Measurements from ENCODE around the gene AOPEP. TPM values are rescaled to one million over a fixed set of nuclear protein-coding genes. Genes with fewer than 3 reads are reported as not detected.

AOPEP gene
- total and polyA plus RNA-seq, 2 of the 13 experiments (the other 11 are each of a cell fraction or from before 2014, with no cell fraction given): 22.2 to 41.6 TPM

DNA sequence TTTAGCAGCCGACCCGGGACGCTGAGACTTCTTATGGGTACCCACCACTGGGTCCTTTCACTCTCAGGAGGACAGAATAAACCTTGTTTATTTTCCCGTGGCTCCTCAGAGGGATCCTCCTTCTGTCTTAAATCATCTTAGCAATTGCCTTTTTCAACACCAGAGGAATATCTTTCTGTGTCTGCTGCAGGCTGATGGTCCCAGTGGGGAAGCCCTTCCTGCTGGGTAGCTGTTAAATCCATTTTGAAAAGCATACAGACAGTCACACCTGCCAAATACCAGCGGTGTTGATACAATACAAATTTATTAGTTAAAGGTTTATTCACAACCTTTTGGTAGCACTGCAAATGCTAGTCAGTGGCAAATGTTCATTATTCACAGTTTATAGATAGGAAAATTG, 222.9 kb downstream of the AOPEP start:
- H3K27me3 ChIP-seq (ENCODE audit: control insufficient read depth in 1 of 2, insufficient read depth in 2 of 2, low read length in 2 of 2): no peaks in the 10 kb centered on the region
- DNase-seq (ENCODE audit: low spot score): no peak
- 94% methylated on average over 5 of the region's 5 CpGs for WGBS (ENCODE audit: low lambda C conversion rate)
- no peak for ATAC-seq
- no peak overlapping the region for H3K9ac ChIP-seq (ENCODE audit: insufficient read depth, low read depth, low read length)
- no peak for FAIRE-seq
- H3K79me2 ChIP-seq (ENCODE audit: insufficient read depth, low read length): no peaks in the 10 kb centered on the region
- TF ChIP-seq, protein P1, sequence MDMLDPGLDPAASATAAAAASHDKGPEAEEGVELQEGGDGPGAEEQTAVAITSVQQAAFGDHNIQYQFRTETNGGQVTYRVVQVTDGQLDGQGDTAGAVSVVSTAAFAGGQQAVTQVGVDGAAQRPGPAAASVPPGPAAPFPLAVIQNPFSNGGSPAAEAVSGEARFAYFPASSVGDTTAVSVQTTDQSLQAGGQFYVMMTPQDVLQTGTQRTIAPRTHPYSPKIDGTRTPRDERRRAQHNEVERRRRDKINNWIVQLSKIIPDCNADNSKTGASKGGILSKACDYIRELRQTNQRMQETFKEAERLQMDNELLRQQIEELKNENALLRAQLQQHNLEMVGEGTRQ (IDR thresholded peaks at IDR 0.05; ENCODE audit: low read depth, low read length): no peak
- TF ChIP-seq, protein P1 (CRISPR knock-in tag; IDR thresholded peaks at IDR 0.05; ENCODE audit: borderline replicate concordance): no peak
- TF ChIP-seq ZC3H13 (CRISPR knock-in tag; IDR thresholded peaks at IDR 0.05) (no peak), THYN1 (CRISPR knock-in tag; IDR thresholded peaks at IDR 0.05; ENCODE audit: borderline replicate concordance, low read depth) (no peak), ZSCAN20 (CRISPR knock-in tag; IDR thresholded peaks at IDR 0.05; ENCODE audit: borderline replicate concordance) (no peak), EP300 (IDR thresholded peaks at IDR 0.05; ENCODE audit: low read depth in 2 of 2, low read length in 2 of 2) (no peak), EP300 (CRISPR knock-in tag; IDR thresholded peaks at IDR 0.05; ENCODE audit: borderline replicate concordance) (no peak), SOX6 (IDR thresholded peaks at IDR 0.05) (no peak), SOX6 (CRISPR knock-in tag; IDR thresholded peaks at IDR 0.05) (no peak), ZNF563 (CRISPR knock-in tag; IDR thresholded peaks at IDR 0.05) (no peak), HNRNPH1 (optimal IDR thresholded peaks at IDR 0.05; ENCODE audit: low read depth, low read length) (no peak)
- TF ChIP-seq, protein P2, sequence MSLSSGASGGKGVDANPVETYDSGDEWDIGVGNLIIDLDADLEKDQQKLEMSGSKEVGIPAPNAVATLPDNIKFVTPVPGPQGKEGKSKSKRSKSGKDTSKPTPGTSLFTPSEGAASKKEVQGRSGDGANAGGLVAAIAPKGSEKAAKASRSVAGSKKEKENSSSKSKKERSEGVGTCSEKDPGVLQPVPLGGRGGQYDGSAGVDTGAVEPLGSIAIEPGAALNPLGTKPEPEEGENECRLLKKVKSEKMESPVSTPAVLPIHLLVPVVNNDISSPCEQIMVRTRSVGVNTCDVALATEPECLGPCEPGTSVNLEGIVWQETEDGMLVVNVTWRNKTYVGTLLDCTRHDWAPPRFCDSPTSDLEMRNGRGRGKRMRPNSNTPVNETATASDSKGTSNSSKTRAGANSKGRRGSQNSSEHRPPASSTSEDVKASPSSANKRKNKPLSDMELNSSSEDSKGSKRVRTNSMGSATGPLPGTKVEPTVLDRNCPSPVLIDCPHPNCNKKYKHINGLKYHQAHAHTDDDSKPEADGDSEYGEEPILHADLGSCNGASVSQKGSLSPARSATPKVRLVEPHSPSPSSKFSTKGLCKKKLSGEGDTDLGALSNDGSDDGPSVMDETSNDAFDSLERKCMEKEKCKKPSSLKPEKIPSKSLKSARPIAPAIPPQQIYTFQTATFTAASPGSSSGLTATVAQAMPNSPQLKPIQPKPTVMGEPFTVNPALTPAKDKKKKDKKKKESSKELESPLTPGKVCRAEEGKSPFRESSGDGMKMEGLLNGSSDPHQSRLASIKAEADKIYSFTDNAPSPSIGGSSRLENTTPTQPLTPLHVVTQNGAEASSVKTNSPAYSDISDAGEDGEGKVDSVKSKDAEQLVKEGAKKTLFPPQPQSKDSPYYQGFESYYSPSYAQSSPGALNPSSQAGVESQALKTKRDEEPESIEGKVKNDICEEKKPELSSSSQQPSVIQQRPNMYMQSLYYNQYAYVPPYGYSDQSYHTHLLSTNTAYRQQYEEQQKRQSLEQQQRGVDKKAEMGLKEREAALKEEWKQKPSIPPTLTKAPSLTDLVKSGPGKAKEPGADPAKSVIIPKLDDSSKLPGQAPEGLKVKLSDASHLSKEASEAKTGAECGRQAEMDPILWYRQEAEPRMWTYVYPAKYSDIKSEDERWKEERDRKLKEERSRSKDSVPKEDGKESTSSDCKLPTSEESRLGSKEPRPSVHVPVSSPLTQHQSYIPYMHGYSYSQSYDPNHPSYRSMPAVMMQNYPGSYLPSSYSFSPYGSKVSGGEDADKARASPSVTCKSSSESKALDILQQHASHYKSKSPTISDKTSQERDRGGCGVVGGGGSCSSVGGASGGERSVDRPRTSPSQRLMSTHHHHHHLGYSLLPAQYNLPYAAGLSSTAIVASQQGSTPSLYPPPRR (CRISPR knock-in tag; IDR thresholded peaks at IDR 0.05; ENCODE audit: borderline replicate concordance): no peak
- no peak overlapping the region for H3K4me3 ChIP-seq (replicated peaks in 1 of 3; ENCODE audit: insufficient read depth in 1 of 3, low read depth in 2 of 3, low read length in 3 of 3)
- no peaks in the 10 kb centered on the region; a peak in 1 of 5 replicates for H3K36me3 ChIP-seq (replicated peaks in 1 of 2; ENCODE audit: control insufficient read depth in 1 of 2, insufficient read depth in 2 of 2, low read length in 2 of 2)
- H3K4me2 ChIP-seq (ENCODE audit: low read depth, low read length): no peak overlapping the region
- H3K9me3 ChIP-seq (ENCODE audit: low read length): no peaks in the 10 kb centered on the region
- H4K20me1 ChIP-seq (ENCODE audit: insufficient read depth, low read length): no peaks in the 10 kb centered on the region
- intact Hi-C loops (cut with micrococcal nuclease; ENCODE audit: unreplicated experiment) (no loop called here), in situ Hi-C loops (cut with HindIII; ENCODE audit: extremely low pct_ligation_motif_present, low pct_unique_long_range_greater_than_20kb) (no loop called here)
- H2AFZ ChIP-seq (ENCODE audit: low read length): no peak overlapping the region
- H3K4me1 ChIP-seq (ENCODE audit: insufficient read depth, low read length): peaks cover 55% of the 10 kb centered on the region
- no peak overlapping the region for H3K27ac ChIP-seq (ENCODE audit: extremely low read length, insufficient read depth, low read length)
- POLR2A ChIA-PET: interaction anchor here (1.2 kb wide), 1 partner anchor 96 kb away, joined by 4 read pairs; no protein-coding TSS in a partner anchor
- BruUV-seq (replicated peaks): no TSS peak
- CTCF ChIA-PET (ENCODE audit: low intra/inter-chr PET ratio, low total read pairs): no interaction called here
